NT2/D1 (cell line): ENCODE data around the gene ZFP64.

ENCODE experiments used
- YY1 ChIP-seq: IDR thresholded peaks from 2 replicates; pipeline ENCODE4 v1.6.1; 2011; ENCODE audit not compliant: insufficient read length, insufficient read depth
- ZNF274 ChIP-seq: IDR thresholded peaks from 2 replicates; pipeline ENCODE4 v1.6.1; 2011; ENCODE audit warnings: mild to moderate bottlenecking, low read depth, low read length

DNA sequence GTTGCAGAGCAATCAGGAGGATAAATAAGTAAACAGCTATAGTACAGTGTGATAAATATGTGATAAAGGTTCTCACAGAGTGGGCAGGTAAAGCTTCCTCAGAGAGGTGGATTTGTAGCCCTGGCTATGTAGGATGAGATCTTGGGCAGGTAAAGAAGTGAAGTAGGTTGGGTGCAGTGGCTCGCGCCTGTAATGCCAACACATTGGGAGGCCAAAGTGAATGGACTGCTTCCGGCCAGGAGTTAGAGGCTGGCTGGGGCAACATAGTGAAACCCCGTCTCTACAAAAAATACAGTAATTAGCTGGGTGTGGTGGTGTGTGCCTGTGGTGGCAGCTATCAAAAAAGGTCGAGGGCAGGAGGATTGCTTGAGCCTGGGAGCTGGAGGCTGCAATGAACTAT, 72.9 kb downstream of the ZFP64 start:
- no peak for TF ChIP-seq ZNF274
- TF ChIP-seq YY1 = no peak
